Measurements from ENCODE around the gene TTLL4.
"Not testable (repeated sequence)": the region's sequence is repeated elsewhere in the genome, so short reads cannot be mapped to it uniquely, and the experiment has no call there.

Gene TTLL4

GRCh38 chr2:218754201-218754600, 43.6 kb downstream of the TTLL4 start:
- no peak overlapping the region for H3K27ac ChIP-seq

GRCh38 chr2:218754781-218755180, 44.1 kb downstream of the TTLL4 start:
- Histone ChIP-seq H3K27ac (no peak overlapping the region), H3K4me3 (no peak overlapping the region)
- TF ChIP-seq, protein P1, sequence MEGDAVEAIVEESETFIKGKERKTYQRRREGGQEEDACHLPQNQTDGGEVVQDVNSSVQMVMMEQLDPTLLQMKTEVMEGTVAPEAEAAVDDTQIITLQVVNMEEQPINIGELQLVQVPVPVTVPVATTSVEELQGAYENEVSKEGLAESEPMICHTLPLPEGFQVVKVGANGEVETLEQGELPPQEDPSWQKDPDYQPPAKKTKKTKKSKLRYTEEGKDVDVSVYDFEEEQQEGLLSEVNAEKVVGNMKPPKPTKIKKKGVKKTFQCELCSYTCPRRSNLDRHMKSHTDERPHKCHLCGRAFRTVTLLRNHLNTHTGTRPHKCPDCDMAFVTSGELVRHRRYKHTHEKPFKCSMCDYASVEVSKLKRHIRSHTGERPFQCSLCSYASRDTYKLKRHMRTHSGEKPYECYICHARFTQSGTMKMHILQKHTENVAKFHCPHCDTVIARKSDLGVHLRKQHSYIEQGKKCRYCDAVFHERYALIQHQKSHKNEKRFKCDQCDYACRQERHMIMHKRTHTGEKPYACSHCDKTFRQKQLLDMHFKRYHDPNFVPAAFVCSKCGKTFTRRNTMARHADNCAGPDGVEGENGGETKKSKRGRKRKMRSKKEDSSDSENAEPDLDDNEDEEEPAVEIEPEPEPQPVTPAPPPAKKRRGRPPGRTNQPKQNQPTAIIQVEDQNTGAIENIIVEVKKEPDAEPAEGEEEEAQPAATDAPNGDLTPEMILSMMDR (IDR thresholded peaks at IDR 0.05) = no peak
- DNase-seq (ENCODE audit: low spot score) = no peak

More at GRCh38 chr2:218754201-218754600, 43.6 kb downstream of the TTLL4 start:
- H3K4me3 ChIP-seq = no peak overlapping the region
- no peak for DNase-seq (ENCODE audit: low spot score)
- TF ChIP-seq, protein P1 (IDR thresholded peaks at IDR 0.05) = no peak

GRCh38 chr2:218755198-218755566, 44.5 kb downstream of the TTLL4 start:
- TF ChIP-seq, protein P1 (IDR thresholded peaks at IDR 0.05) = no peak
- no peak overlapping the region for H3K4me3 ChIP-seq
- no peak for DNase-seq (ENCODE audit: low spot score)
- H3K27ac ChIP-seq = no peak overlapping the region

GRCh38 chr2:218755567-218756404, 45.2 kb downstream of the TTLL4 start:
- Histone ChIP-seq H3K4me3 (no peak overlapping the region), H3K27ac (peak overlapping the region in 1 of 2 donors; percentile 63)
- no peak for DNase-seq (ENCODE audit: low spot score)
- TF ChIP-seq, protein P1 (IDR thresholded peaks at IDR 0.05) = no peak

DNA sequence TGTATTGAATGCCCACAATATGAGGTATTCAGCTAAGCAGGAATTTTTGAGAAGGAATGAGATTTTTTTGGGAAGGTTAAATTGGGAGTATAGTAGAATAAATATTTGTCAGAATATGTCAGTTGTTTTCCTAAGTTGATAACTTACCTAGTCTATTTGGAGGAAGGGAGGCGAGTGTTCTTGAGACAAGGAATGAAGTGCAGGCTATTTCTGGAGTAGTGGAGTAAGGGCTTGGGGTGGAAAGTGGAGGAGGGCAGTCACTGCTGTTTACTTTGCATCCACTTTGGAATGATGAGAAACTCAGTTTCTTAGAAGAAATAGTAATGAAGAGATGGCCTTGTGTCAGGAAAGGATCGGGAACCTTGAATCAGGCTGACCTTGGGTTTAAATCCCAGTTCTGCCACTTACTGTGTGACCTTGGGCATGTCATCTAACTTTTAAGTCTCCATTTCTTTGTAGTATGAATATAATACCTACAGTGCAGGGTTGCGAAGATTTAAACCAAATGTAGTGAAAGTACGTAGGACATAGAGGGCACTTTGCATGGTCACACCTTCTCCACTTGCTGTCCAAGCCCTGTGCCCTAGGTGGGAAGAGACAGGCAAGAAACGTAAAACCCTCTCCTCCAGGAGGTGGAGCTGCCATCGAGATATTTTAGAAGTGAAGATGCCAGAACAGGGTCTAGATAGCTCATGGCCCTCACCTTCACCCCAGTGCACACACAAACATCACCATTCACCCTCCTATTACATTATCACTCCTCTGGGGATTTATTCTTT, 46.2 kb downstream of the TTLL4 start:
- Histone ChIP-seq H3K4me3 (no peak overlapping the region), H3K27ac (peak overlapping the region; percentile 23 to 63)
- DNase-seq (ENCODE audit: low spot score) = no peak
- TF ChIP-seq, protein P1 (IDR thresholded peaks at IDR 0.05) = no peak

GRCh38 chr2:218761795-218762194, 51.2 kb downstream of the TTLL4 start:
- Histone ChIP-seq H3K4me3 (no peak overlapping the region), H3K27ac (no peak overlapping the region)
- no peak for DNase-seq (ENCODE audit: low spot score)
- TF ChIP-seq, protein P1 (IDR thresholded peaks at IDR 0.05) = no peak

DNA sequence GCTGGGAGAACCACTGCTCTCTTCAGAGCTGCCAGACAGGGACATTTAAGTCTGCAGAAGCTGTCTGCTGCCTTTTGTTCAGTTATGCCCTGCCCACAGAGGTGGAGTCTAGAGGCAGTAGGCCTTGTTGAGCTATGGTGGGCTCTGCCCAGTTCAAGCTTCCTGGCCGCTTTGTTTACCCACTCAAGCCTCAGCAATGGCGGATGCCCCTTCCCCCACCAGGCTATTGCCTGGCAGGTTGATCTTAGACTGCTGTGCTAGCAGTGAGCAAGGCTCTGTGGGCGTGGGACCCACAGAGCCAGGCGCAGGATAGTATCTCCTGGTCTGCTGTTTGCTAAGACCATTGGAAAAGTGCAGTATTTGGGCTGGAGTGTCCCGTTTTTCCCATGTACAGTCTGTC, 62.1 kb downstream of the TTLL4 start:
- H3K4me3 ChIP-seq; DNase-seq (ENCODE audit: low spot score); H3K27ac ChIP-seq: not testable (repeated sequence)

Measured in coronary artery (tissue), 2 donors.